SU-DHL-6 (cell line): ENCODE data around the gene GABBR2.

ENCODE experiments used
- EZH2phosphoT487 ChIP-seq: fragments of 200-600 bp; sonication (generic), shearing (Covaris generic); conservative IDR thresholded peaks from 2 replicates; pipeline ENCODE4 v1.6.1; 2018; ENCODE audit warnings: mild to moderate bottlenecking, antibody characterized with exemption, low read length, moderate library complexity, mixed read lengths
- TF ChIP-seq, protein P1 (sequence below): fragments of 200-600 bp; sonication (generic); IDR thresholded peaks from one replicate; pipeline ENCODE4 v1.5.1; 2017; ENCODE audit warnings: antibody characterized with exemption, mild to moderate bottlenecking, low read length, moderate library complexity; ENCODE audit not compliant: insufficient read depth, poor library complexity, severe bottlenecking

DNA sequence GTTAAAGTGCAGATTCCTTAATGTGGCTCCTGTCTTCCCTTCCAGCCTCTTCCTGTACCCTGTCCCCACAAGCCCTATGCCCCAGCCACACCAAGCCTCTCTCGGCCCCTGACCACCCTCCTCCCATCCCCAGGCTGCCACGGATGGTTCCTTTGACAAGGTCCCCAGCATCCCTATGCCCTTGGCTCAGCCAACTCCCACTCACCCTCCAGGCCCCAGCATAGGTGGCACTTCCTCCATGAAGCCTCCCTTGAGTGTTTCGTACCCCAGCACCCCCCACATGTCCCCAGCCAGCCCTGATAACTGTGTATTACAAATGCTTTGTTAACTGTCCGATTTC, 337.8 kb downstream of the GABBR2 start:
- TF ChIP-seq, protein P1, sequence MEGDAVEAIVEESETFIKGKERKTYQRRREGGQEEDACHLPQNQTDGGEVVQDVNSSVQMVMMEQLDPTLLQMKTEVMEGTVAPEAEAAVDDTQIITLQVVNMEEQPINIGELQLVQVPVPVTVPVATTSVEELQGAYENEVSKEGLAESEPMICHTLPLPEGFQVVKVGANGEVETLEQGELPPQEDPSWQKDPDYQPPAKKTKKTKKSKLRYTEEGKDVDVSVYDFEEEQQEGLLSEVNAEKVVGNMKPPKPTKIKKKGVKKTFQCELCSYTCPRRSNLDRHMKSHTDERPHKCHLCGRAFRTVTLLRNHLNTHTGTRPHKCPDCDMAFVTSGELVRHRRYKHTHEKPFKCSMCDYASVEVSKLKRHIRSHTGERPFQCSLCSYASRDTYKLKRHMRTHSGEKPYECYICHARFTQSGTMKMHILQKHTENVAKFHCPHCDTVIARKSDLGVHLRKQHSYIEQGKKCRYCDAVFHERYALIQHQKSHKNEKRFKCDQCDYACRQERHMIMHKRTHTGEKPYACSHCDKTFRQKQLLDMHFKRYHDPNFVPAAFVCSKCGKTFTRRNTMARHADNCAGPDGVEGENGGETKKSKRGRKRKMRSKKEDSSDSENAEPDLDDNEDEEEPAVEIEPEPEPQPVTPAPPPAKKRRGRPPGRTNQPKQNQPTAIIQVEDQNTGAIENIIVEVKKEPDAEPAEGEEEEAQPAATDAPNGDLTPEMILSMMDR = no peak
- no peak for TF ChIP-seq EZH2phosphoT487
